Activated CD4-positive, alpha-beta T cell treated with anti-CD3 and anti-CD28 coated beads for 36 hours (primary cell): ENCODE results near the gene RCSD1. TPM values are rescaled to one million over a fixed set of nuclear protein-coding genes. Genes with fewer than 3 reads are reported as not detected.

ENCODE experiments used
- ATAC-seq: fragments of 200-7000 bp; cut with Tn5 transposase; one replicate; pipeline ENCODE4 v1.10.0; 2021; ENCODE audit warnings: mild to moderate bottlenecking, moderate library complexity
- CTCF ChIA-PET: fragments of 350-600 bp; sonication (Branson Sonifier 250); formaldehyde crosslinking; loops from one replicate; lab custom pipeline; 2021; ENCODE audit warnings: antibody characterized with exemption; lab: Charles Lee
- POLR2A ChIA-PET: fragments of 350-600 bp; sonication (Branson Sonifier 250); formaldehyde crosslinking; loops from one replicate; lab custom pipeline; 2021; ENCODE audit warnings: antibody characterized with exemption, inconsistent platforms; lab: Charles Lee
- DNase-seq: peaks from one replicate; pipeline ENCODE4 v3.0.0-alpha.2; 2020
- H3K27ac Mint-ChIP-seq: one replicate; pipeline ENCODE4 v1.8.0; 2021; ENCODE audit warnings: mixed read lengths
- H3K27me3 Mint-ChIP-seq: one replicate; pipeline ENCODE4 v1.8.0; 2021; ENCODE audit warnings: mixed read lengths
- H3K36me3 Mint-ChIP-seq: one replicate; pipeline ENCODE4 v1.8.0; 2021; ENCODE audit warnings: low read depth, mixed read lengths
- H3K4me1 Mint-ChIP-seq: one replicate; pipeline ENCODE4 v1.8.0; 2021; ENCODE audit warnings: mixed read lengths
- H3K4me3 Mint-ChIP-seq: one replicate; pipeline ENCODE4 v1.8.0; 2021; ENCODE audit warnings: mild to moderate bottlenecking, moderate library complexity, mixed read lengths
- H3K9me3 Mint-ChIP-seq: one replicate; pipeline ENCODE4 v1.8.0; 2021; ENCODE audit warnings: low read depth, mixed read lengths
- intact Hi-C, 2 experiments: fragments of 100-400 bp; cut with DNase I in 1 of 2; cut with micrococcal nuclease in 1 of 2; formaldehyde crosslinking; loops; one replicate each; pipeline versions ENCODE4 v1.14.2 to v1.15.1; 2022 to 2024; cut with DNase I, micrococcal nuclease
- total RNA-seq, 2 experiments: library from RNA; stranded (reverse); gene quantifications; one replicate each; pipeline ENCODE4 v1.2.3, GENCODE V29; 2021

The RCSD1 gene
- total RNA-seq, 2 experiments from 2014 or later: 59.9 to 62.0 TPM

DNA sequence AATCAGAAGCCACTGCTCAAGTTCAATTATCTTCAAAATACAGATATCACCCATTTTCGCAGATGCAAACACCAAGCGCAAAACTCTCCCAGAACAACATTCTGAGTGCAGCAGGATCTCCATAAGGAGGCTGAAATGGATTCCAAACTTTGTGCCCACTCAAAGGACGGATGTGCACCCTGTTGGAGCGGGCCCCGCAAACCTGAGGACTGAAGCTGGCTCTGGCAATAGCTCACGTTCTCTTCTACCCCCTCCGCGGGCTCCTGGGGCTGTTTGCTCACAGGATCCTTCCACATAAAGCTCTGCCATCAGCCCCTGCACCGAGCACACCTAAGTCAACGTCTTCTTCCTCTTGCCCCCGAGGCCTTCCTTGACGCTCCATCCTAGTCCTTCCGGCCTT is 11.7 kb upstream of the RCSD1 start:
- Mint-ChIP-seq H3K27ac (peak overlapping the region; percentile 92), H3K4me3 (peak overlapping the region; percentile 66), H3K4me1 (peaks cover 58% of the 10 kb centered on the region), H3K36me3 (peaks cover 6% of the 10 kb centered on the region), H3K27me3 (no peaks in the 10 kb centered on the region), H3K9me3 (peaks cover 2% of the 10 kb centered on the region)
- ATAC-seq: no peak
- no peak for DNase-seq
- ChIA-PET CTCF (interaction anchor here (0.6 to 1.3 kb wide), 3 partner anchors 16 to 468 kb away, joined by 3 to 4 read pairs (median 4); no protein-coding TSS in a partner anchor), POLR2A (interaction anchor here (2.1 kb wide), 1 partner anchor 10 kb away, joined by 4 read pairs; no protein-coding TSS in a partner anchor)
- intact Hi-C loops: no loop called here

- intact Hi-C loops: no loop called here
- CTCF ChIA-PET: interaction anchor here (0.8 to 1.3 kb wide), 3 partner anchors 16 to 69 kb away, joined by 3 to 4 read pairs (median 4); no protein-coding TSS in a partner anchor
- ATAC-seq: no peak
- Mint-ChIP-seq H3K27me3 (no peaks in the 10 kb centered on the region), H3K36me3 (peaks cover 6% of the 10 kb centered on the region), H3K4me3 (no peak overlapping the region), H3K9me3 (peaks cover 2% of the 10 kb centered on the region), H3K27ac (peak overlapping the region; percentile 16), H3K4me1 (peaks cover 60% of the 10 kb centered on the region)
- POLR2A ChIA-PET: interaction anchor here (2.1 kb wide), 1 partner anchor 10 kb away, joined by 4 read pairs; no protein-coding TSS in a partner anchor
- no peak for DNase-seq
These were observed 11.2 kb upstream of the RCSD1 start for GRCh38 chr1:167618789-167619188.

DNA sequence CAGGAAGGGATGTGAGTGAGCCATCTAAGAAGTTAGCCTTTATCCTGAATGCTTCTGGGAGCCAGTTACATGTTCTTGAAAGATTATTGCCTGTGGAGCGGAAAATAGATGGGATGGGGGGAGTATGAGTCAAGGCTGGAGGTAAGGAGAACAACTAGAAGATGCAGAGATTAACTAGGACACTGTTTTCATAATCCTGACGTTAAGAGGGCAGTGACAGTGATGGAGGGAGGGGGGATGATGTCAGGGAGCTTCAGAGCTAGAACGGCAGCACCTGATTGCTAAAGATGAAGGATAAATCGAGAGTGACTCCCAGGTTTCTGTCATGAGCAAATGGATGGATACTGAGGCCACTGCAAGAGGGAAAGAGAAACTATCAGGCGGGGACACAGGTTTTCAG is 10.0 kb upstream of the RCSD1 start:
- Mint-ChIP-seq H3K27ac (peak overlapping the region; percentile 1), H3K27me3 (no peaks in the 10 kb centered on the region), H3K36me3 (peaks cover 3% of the 10 kb centered on the region), H3K4me1 (peaks cover 57% of the 10 kb centered on the region), H3K4me3 (no peak overlapping the region), H3K9me3 (peaks cover 4% of the 10 kb centered on the region)
- CTCF ChIA-PET: interaction anchor here (1.0 to 1.1 kb wide), 2 partner anchors 12 to 68 kb away, joined by 3 read pairs; no protein-coding TSS in a partner anchor
- DNase-seq: no peak
- POLR2A ChIA-PET: interaction anchor here (0.5 kb wide), 1 partner anchor 67 kb away, joined by 5 read pairs; no protein-coding TSS in a partner anchor
- no peak for ATAC-seq
- intact Hi-C loops: no loop called here

DNA sequence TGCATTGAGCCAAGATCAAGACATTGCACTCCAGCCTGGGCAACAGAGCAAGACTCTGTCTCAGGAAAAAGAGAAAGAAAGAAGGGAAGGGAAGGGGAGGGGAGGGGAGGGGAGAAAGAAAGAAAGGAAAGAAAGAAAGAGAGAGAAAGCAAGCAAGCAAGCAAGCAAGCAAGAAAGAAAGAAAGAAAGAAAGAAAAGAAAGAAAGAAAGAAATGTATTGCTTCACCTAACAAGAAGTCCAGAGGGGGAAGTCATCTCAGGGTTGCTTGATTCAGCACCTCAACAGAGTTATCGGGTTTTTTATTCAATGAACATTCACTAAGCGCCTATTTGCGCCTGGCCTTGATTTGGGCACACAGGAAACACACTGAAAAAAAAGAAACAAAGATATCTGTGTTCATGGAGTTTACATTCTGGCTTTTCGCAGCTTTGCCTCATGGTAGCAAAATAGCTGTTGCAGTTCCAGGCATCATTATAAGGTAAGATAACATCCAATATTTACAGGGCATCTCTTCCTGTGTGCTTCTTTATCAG is 8.2 kb upstream of the RCSD1 start:
- POLR2A ChIA-PET: interaction anchor here (1.0 kb wide), 1 partner anchor 10 kb away, joined by 4 read pairs; no protein-coding TSS in a partner anchor
- Mint-ChIP-seq H3K4me1 (peaks cover 58% of the 10 kb centered on the region), H3K9me3 (peaks cover 9% of the 10 kb centered on the region), H3K4me3 (no peak overlapping the region), H3K27me3 (no peaks in the 10 kb centered on the region), H3K36me3 (no peaks in the 10 kb centered on the region), H3K27ac (no peak overlapping the region)
- DNase-seq: no peak
- intact Hi-C loops: no loop called here
- CTCF ChIA-PET: interaction anchor here (1.9 kb wide), 1 partner anchor 21 kb away, joined by 6 read pairs; no protein-coding TSS in a partner anchor
- no peak for ATAC-seq

DNA sequence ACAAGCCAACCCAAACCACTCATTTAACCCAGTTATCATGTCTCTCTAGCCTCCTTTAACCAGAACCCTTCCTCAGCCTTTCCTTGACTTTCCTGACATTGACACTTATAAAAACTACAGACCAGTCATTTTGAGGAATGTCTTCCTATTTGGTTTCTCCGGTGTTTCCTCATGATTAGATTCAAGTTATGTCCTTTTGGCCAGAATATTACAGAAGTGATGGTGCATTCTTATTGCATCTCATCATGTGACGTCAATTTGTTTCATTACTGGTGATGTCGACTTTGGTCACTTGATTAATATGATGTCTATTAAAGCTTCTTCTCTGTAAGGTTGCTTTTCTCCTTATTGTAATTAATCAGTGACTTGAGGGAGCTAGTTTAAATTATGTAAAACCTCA is 6.1 kb upstream of the RCSD1 start:
- ChIA-PET CTCF (interaction anchor here (0.6 kb wide), 1 partner anchor 18 kb away, joined by 3 read pairs; no protein-coding TSS in a partner anchor), POLR2A (no interaction called here)
- Mint-ChIP-seq H3K36me3 (no peaks in the 10 kb centered on the region), H3K9me3 (peaks cover 9% of the 10 kb centered on the region), H3K4me1 (peaks cover 56% of the 10 kb centered on the region), H3K4me3 (no peak overlapping the region), H3K27me3 (no peaks in the 10 kb centered on the region), H3K27ac (no peak overlapping the region)
- intact Hi-C loops: no loop called here
- ATAC-seq: no peak
- DNase-seq: no peak

DNA sequence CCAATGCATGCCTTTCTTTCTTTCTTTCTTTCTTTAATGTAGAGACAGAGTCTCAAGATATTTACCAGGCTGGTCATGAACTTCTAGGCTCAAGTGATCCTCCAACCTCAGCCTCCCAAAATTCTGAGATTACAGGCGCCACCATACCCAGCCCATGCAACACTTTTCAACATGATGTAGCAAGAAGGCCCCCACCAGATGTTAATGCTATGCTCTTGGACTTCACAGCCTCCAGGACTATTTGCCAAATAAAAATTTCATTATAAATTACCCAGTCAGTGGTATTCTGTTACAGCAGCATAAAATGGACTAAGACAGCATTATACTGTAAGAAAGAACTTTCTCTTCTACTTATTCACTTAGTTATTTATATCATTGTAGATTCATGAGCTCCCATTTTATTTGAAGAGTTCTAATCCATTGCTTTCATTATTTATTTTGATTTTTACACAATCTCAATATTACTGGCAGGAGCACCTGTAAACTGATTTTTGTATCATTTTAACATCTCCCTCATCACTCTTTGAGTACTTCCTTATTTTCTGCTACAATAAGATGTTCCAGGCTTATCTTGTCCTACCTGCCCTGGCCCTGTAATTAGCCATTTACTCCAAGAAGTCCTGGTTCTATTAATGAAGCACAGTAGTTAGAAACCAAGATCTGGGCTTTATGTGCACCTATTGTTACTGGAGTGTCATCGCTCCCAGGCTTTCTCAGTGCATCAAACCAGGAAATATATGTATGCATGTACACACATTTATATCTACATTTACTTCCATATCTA is 4.8 kb upstream of the RCSD1 start:
- Mint-ChIP-seq H3K9me3 (peaks cover 9% of the 10 kb centered on the region), H3K27ac (no peak overlapping the region), H3K36me3 (no peaks in the 10 kb centered on the region), H3K4me3 (no peak overlapping the region), H3K4me1 (peaks cover 56% of the 10 kb centered on the region), H3K27me3 (no peaks in the 10 kb centered on the region)
- intact Hi-C loops: loop anchor here in 1 of 2 experiments (5.0 kb wide), 1 partner anchor 123 kb away; no protein-coding TSS in a partner anchor
- POLR2A ChIA-PET: no interaction called here
- CTCF ChIA-PET: interaction anchor here (1.0 kb wide), 2 partner anchors 10 to 44 kb away, joined by 3 read pairs; no protein-coding TSS in a partner anchor
- ATAC-seq (no peak), DNase-seq (no peak)

GRCh38 chr1:167627615-167627864 is 2.5 kb upstream of the RCSD1 start:
- intact Hi-C loops: loop anchor here in 1 of 2 experiments (5.0 kb wide), 1 partner anchor 125 kb away; no protein-coding TSS in a partner anchor
- Mint-ChIP-seq H3K27me3 (no peaks in the 10 kb centered on the region), H3K36me3 (peaks cover 13% of the 10 kb centered on the region), H3K27ac (peak overlapping the region; percentile 98), H3K4me3 (peak overlapping the region; percentile 85), H3K4me1 (peaks cover 53% of the 10 kb centered on the region), H3K9me3 (peaks cover 9% of the 10 kb centered on the region)
- ATAC-seq (no peak), DNase-seq (no peak)
- POLR2A ChIA-PET: interaction anchor here (0.6 to 0.9 kb wide), 3 partner anchors 9 to 75 kb away, joined by 3 to 6 read pairs (median 4); no protein-coding TSS in a partner anchor
- CTCF ChIA-PET: interaction anchor here (0.6 to 3.3 kb wide), 8 partner anchors 8 to 86 kb away, joined by 3 to 18 read pairs (median 6); no protein-coding TSS in a partner anchor

GRCh38 chr1:167627865-167628641 is 2.0 kb upstream of the RCSD1 start:
- ATAC-seq: peak; percentile 85

GRCh38 chr1:167628741-167629515 is 1.1 kb upstream of the RCSD1 start:
- Mint-ChIP-seq H3K27me3 (no peaks in the 10 kb centered on the region), H3K27ac (peak overlapping the region; percentile 98), H3K9me3 (peaks cover 9% of the 10 kb centered on the region), H3K4me3 (peak overlapping the region; percentile 85), H3K4me1 (peaks cover 59% of the 10 kb centered on the region), H3K36me3 (peaks cover 25% of the 10 kb centered on the region)
- ChIA-PET CTCF (interaction anchor here (0.6 to 3.3 kb wide), 8 partner anchors 13 to 114 kb away, joined by 3 to 18 read pairs (median 3); no protein-coding TSS in a partner anchor), POLR2A (interaction anchor here (1.3 kb wide), 1 partner anchor 11 kb away, joined by 4 read pairs; no protein-coding TSS in a partner anchor)
- ATAC-seq: no peak
- intact Hi-C loops: loop anchor here (1.0 to 5.0 kb wide), 6 partner anchors 8 to 550 kb away; partner anchors contain the start of genes CREG1 (in 1 of the 2) and TIPRL (in 1 of the 2)
- DNase-seq: peak; percentile 27

More at GRCh38 chr1:167627865-167628641, 2.0 kb upstream of the RCSD1 start:
- peaks cover 53% of the 10 kb centered on the region for H3K4me1 Mint-ChIP-seq
- CTCF ChIA-PET: interaction anchor here (0.5 to 3.3 kb wide), 9 partner anchors 9 to 113 kb away, joined by 3 to 18 read pairs (median 5); no protein-coding TSS in a partner anchor
- peaks cover 17% of the 10 kb centered on the region for H3K36me3 Mint-ChIP-seq
- H3K9me3 Mint-ChIP-seq: peaks cover 9% of the 10 kb centered on the region
- H3K4me3 Mint-ChIP-seq: peak overlapping the region; percentile 85
- peak overlapping the region; percentile 98 for H3K27ac Mint-ChIP-seq
- H3K27me3 Mint-ChIP-seq: no peaks in the 10 kb centered on the region
- POLR2A ChIA-PET: interaction anchor here (0.6 to 1.3 kb wide), 3 partner anchors 9 to 76 kb away, joined by 3 to 6 read pairs (median 4); no protein-coding TSS in a partner anchor
- intact Hi-C loops: loop anchor here (1.0 to 5.0 kb wide), 6 partner anchors 9 to 551 kb away; partner anchors contain the start of genes CREG1 (in 1 of the 2) and TIPRL (in 1 of the 2)
- DNase-seq: peak; percentile 87
